HK-2 (cell line): Measurements from ENCODE around the gene TRIM51G.
"Not testable (repeated sequence)": the region's sequence is repeated elsewhere in the genome, so short reads cannot be mapped to it uniquely, and the experiment has no call there.

Experiments
- DNase-seq: peaks from one replicate; pipeline ENCODE4 v3.0.0-alpha.2; 2018; ENCODE audit not compliant: unreplicated experiment

Gene TRIM51G

GRCh38 chr11:48983785-48984184, at the start of gene TRIM51G:
Gene TRIM51G (minus strand): TSS chr11:48983885. CDS start chr11:48981695, 2,190 bp downstream.
- DNase-seq, result not testable (repeated sequence)

GRCh38 chr11:49028523-49028922, 44.8 kb upstream of the TRIM51G start, which contains the start of gene TRIM49B:
Gene TRIM49B (plus strand): TSS chr11:49028823. CDS start chr11:49031600, 2,777 bp downstream.
- not testable (repeated sequence) for DNase-seq

GRCh38 chr11:48968592-48968991, 15.1 kb downstream of the TRIM51G start:
- DNase-seq, result not testable (repeated sequence)

- not testable (repeated sequence) for DNase-seq
These were observed 28.2 kb downstream of the TRIM51G start for GRCh38 chr11:48955315-48956049.

- DNase-seq, result not testable (repeated sequence)
These were observed 37.9 kb downstream of the TRIM51G start for GRCh38 chr11:48945796-48946195.
